ENCODE measurements around the gene CLC. TPM values are rescaled to one million over a fixed set of nuclear protein-coding genes. Genes with fewer than 3 reads are reported as not detected.

Gene CLC
- not detected in 2 replicates for total RNA-seq

DNA sequence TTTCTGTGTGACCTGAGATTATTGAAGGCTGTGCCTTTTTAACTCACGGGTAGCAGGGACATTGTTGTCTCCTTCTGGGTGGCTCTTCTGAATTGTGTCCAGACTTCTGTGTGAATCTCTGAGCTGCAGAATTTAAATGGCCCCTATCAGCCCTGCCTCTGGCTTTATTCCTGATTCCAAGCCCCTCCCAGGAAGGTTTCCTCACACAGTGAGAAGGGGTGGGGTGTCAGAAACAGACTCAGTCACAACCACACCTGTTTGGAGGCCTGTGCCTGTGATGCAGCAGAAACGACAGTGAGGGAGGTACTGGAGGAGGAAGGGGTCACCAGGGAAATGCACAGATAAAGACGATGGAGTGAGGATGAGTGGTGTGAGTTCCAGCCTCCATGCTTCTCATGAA is at the start of gene CLC:
Gene CLC (minus strand): TSS at position 139 of the 400 bp plus-strand sequence. CDS start 77 bp downstream, at position 62.

DNA sequence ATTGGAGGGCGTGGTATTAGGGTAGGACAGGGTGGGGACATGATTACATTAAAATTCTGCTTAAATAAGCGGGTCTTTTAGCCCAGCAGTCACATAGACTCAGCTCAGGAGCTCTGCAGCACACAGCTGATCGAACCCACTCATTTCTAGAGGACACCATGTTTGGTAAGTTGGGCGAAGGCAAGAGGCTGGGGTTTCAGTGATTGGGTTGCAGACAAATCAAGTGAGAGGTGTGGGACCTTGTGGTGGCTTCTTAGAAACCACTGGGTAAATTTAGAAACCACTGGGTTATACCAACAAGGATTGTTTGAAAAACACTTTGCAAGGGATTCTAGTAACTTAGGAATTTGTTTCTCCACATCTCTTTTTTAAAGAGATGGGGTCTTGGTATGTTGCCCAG is 40.9 kb upstream of the CLC start, which contains the start of gene LEUTX:
Gene LEUTX (plus strand): TSS at position 92 of the 400 bp plus-strand sequence. CDS start 67 bp downstream, at position 159.

DNA sequence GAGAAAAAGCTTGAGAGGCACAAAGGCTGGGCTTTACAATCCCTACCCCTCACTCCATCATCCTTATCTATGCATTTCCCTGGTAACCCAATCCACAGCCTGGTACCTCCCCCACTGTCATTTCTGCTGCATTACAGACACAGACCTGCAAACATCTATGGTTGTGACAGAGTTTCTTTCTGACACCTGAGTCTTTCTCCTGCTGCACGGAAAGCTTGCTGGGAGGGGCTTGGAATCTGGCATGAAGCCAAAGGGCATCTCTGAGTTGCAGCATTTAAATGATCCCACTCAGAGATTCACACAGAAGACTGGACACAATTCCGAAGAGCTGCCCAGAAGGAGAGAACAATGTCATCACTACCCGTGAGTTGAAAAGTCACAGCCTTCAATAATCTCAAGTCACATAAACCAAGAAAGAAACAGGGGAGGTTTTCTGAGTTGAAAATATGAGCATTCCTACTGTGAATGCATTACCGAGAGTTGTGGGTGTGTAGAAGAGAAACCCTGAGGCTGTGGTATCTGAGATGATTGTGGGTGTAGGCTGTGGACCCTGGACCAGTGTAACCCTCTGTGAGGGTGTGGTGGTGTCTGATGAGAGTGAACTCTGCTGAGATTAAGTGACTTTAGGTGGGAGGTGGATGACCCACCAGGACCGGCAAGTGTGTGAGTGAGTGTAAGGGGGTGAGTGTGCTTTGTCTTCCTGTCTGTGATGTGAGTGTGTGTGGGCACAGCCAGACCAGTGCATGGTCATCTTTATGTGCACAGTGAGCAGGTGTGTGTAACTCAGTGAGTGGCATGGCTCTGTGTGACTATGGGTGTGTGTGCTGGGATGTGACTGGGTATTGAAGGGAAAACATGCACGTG is 33.4 kb downstream of the CLC start, which contains the start of gene LGALS14:
Gene LGALS14 (plus strand): TSS at position 301 of the 864 bp plus-strand sequence. CDS start 48 bp downstream, at position 349.

Other genes with a start within 250 kb of the CLC start
- gene DLL3, start 239.1 kb downstream of the CLC start, total RNA-seq = under 0.01 and 0.09 TPM in 2 replicates
- not detected in 2 replicates for gene SELENOV, start 222.9 kb downstream of the CLC start, total RNA-seq
- 2.6 and 4.4 TPM in 2 replicates for gene EID2B, start 205.2 kb downstream of the CLC start, total RNA-seq
- gene EID2, start 197.9 kb downstream of the CLC start, total RNA-seq = 10.7 and 12.9 TPM in 2 replicates
- not detected in 2 replicates for gene LGALS13, start 135.5 kb downstream of the CLC start, total RNA-seq
- not detected in 2 replicates for gene LGALS16, start 82.1 kb downstream of the CLC start, total RNA-seq
- not detected in 2 replicates for gene LGALS14, start 33.5 kb downstream of the CLC start, total RNA-seq
- gene LEUTX, start 40.8 kb upstream of the CLC start, total RNA-seq = not detected in 2 replicates
- 7.7 and 9.3 TPM in 2 replicates for gene DYRK1B, start 96.1 kb upstream of the CLC start, total RNA-seq
- gene FBL, start 108.3 kb upstream of the CLC start, total RNA-seq = 157 and 234 TPM in 2 replicates
- 0.14 and 0.65 TPM in 2 replicates for gene FCGBP, start 196.6 kb upstream of the CLC start, total RNA-seq
- 90.0 and 92.2 TPM in 2 replicates for gene PSMC4, start 233.1 kb upstream of the CLC start, total RNA-seq

Data from smooth muscle cell of bladder (primary cell).